Non-pigmented ciliary epithelial cell (primary cell): ENCODE results near the gene PPP1R13L.
A peak's percentile ranks its signal among the peaks of the same experiment; 100 is the strongest.

Source experiments
- DNase-seq: peaks from one replicate; pipeline ENCODE4 v3.0.0-alpha.2; 2010; ENCODE audit warnings: low read depth

The PPP1R13L gene, protein sequence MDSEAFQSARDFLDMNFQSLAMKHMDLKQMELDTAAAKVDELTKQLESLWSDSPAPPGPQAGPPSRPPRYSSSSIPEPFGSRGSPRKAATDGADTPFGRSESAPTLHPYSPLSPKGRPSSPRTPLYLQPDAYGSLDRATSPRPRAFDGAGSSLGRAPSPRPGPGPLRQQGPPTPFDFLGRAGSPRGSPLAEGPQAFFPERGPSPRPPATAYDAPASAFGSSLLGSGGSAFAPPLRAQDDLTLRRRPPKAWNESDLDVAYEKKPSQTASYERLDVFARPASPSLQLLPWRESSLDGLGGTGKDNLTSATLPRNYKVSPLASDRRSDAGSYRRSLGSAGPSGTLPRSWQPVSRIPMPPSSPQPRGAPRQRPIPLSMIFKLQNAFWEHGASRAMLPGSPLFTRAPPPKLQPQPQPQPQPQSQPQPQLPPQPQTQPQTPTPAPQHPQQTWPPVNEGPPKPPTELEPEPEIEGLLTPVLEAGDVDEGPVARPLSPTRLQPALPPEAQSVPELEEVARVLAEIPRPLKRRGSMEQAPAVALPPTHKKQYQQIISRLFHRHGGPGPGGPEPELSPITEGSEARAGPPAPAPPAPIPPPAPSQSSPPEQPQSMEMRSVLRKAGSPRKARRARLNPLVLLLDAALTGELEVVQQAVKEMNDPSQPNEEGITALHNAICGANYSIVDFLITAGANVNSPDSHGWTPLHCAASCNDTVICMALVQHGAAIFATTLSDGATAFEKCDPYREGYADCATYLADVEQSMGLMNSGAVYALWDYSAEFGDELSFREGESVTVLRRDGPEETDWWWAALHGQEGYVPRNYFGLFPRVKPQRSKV

DNA sequence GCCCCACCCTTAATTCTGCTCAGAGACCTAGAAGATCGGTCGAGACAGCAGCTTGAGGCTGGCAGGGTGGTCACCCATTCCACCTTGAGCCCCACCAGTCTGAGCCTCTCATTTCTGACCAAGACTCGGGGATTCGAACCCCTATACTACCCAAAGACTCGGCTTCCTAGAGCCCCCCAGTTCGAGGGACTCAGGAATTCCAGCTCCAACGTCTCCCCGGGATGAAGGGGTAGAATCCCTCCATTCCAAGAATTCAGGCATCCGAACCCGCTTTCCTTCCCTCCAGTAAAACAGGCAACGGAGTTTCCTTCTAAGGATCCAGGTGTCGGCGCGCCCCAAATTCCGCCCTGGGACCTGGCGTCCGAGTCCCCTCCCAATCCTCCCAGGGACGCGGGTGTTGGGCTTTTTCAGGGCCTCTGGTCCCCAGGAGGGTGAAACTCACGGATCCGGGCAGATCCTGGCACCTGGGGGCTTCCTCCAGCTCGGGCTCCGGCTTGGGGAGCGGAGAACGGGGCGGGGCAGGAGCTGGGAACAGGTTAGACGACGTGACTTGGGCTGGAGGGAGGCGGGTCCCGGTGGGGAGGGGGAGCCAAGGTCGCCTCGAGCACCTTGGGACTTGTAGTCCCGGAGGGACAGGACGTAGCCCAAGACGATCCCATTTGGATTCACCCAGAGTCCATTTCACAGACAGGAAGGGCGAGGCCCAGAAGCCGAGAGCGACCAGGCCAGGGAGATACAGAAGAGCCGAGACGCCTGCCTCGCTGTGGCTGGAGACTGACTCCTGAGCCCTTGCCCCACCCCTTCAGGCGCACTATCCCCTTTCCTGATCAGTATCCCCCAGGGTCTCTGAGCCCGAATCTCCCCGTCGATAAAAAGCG, at the start of gene PPP1R13L:
Gene PPP1R13L (minus strand): TSS at position 513 of the 878 bp plus-strand sequence. CDS start 6,751 bp downstream, outside the sequence.
- peak; percentile 48 for DNase-seq

DNA sequence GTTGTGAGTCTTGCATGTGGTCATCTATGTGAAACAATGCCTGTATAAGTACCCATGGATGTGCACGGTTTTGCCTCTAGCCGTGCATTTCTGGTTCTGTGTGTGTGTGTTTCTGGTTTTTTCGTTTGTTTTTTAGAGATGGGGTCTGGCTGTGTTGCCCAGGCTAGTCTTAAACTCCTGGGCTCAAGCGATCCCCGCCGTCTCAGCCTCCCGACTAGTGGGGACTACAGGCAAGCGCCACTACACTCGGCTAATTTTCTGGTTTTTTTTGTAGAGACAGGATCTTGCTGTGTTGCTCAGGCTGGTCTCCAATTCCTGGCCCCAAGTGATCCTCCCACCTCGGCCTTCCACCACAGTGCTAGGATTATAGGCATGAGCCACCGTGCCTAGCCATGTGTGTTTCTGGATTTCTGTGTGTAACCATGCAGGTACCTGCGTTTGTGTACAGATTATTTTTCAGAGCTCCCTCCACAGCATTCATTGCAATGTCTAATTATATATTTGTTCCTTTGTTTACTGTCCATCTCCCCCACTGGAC, 47.0 kb upstream of the PPP1R13L start:
- no peak for DNase-seq

DNA sequence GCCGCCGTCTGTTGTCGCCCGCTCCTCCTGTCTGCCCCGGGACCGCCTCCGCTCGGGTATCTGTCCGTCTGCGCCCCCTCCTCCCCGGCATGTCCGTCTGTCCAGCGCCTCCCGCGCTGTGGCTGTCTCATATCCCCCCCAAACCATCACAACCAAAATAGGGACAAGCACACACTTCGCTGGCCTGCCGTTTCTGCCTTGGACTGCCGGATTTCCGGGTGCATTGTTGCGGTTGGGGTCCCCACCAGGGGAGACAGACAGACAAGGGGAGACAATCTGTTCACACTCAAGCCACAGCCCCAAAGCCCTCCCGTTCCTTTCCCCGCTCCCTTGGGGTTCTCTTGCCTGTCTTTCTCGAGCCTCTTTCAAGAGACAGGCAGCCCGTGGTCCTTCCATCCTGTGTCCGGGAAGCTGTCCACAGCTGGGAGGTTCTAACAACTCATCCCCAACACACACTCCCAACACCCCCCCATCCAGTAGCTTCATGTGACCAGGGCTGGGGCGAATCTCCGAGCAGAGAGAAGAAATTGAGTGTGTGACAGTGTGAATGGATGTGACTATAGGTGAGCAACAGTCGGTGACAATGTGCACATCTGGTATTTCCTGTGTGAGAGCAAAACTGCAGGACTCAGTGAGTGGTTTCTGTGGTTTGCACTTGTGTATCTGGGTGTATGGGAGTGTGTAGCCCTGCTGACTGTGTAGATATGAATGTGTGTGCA, 46.4 kb upstream of the PPP1R13L start:
- no peak for DNase-seq

DNA sequence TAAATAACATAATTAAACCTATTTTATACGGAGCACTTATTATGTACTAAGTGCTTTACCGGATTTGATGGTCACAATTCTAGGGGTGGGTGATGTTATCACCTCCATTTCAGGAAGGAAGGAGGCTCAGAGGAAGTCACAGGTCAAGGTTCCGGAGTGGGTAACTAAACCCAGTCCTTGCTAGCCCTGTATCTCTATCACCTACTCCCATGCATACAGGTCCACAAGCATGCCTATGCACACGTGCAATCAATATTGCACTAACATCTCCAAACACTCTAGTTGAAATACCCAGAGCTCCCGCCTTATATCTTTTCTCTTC, 45.1 kb upstream of the PPP1R13L start:
- DNase-seq = no peak

DNA sequence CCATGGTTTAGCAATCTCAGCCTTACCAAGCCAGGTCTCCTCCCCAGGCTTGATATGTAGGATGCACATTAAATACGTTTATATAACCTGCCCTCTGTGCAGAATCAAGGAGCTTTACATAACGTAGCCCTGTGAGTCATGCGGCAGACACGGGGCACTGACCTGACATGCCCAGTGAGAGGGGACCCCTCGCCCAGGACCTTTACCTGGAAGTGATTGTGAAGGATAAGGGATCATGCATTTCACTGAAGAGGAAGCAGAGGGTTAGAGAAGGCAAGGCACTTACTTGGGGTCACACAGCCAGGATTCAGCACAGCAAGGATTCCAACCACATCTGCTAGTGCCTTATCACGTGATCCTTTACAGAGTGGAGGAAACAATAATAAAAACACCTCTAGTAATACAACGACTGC, 44.0 kb upstream of the PPP1R13L start:
- no peak for DNase-seq

DNA sequence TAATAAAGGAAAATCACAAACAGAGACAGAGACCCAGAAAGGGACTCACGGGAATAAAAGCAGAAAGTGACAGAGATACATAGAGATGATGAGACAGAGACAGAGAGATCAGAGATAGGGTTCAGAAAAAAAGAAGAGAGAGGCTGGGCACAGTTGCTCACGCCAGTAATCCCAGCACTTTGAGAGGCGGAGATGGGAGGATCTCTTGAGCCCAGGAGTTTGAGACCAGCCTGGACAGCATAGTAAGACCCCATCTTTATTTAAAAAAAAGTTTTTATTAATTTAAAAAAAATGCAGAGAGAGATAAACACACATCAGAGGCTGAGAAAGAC, 43.5 kb upstream of the PPP1R13L start:
- no peak for DNase-seq

DNA sequence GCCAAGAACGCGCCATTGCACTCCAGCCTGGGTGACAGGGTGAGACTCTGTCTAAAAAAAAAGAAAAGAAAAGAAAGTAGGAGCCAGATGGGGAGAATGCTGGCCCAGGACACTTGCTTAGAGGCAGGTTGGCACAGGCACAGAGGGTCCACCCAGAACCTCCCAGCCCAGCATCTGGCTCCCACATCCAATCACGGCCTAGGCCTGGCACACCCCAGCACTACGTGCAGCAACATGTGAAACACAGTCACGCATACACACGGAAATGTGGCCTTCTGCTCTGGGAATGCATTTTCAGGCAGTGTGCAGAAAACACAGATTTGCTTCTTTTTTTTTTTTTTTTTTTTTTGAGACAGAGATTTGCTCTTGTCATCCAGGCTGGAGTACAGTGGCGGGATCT, 42.1 kb upstream of the PPP1R13L start:
- DNase-seq = no peak

DNA sequence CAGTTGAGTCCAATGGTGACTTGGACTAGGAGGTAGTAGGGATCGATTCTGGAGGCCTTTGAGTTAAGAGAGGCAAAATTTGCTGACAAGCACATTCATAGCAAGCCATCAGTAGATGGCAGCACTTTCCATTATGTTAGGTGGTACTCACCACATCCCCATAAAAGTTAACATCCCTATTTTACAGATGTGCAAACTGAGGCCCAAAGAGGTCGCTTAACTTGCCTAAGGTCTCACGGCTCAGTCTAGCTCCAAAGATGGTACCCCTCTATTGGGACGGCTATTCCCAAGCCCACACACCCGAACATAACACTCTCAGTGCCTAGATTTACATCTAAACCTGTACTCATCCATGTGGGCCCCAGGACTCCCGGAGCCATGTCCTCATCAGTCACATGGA, 41.4 kb upstream of the PPP1R13L start:
- DNase-seq = no peak

DNA sequence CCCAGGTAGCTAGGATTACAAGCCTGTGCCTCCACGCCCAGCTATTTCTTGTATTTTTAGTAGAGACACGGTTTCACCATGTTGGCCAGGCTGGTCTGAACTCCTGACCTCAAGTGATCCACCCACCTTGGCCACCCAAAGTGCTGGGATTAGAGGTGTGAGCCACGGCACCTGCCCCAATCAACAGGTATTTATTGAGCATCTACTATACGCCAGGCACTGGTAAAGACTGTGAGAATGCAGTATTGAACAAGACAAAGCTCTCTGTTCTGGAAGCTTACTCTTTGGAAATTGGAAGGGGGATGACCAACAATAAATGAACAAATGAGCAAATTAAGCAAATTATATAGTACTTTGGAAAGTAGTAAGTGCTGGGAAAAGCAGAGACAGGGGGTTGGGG, 40.3 kb upstream of the PPP1R13L start:
- DNase-seq = no peak

DNA sequence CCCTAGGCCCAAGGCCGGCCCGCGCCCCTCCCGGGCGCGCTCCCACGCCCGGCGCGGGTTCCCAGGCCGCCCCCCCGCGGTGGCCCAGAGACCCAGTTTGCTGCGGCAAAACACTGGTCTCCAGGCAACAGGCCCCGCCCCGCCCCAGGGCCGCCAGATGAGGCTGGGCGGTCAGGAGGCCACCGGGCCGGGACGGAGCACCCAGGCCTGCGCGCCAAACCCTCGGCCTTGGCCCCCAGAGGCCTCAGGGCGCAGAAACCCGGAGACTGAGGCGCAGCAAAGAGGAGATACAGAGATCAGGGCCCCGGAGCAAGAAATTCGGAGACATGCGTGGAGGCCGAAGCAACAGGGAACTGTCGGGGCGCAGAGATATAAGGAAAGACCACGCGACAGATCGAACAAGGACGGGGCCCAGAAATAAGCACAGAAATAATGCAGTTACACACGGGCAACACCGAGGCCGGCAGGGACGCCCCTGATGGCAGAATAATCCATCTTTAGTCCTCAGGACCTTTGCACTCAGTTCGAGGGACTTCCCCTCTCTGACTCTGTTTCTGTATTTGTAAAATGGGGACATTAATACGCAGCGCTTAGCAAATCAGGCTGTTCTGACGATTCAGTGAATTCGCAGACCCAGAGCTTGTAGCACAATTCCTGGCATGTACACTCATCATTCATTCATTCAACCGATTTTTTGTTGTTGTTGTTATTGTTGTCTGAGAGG, 39.6 kb upstream of the PPP1R13L start:
- no peak for DNase-seq

DNA sequence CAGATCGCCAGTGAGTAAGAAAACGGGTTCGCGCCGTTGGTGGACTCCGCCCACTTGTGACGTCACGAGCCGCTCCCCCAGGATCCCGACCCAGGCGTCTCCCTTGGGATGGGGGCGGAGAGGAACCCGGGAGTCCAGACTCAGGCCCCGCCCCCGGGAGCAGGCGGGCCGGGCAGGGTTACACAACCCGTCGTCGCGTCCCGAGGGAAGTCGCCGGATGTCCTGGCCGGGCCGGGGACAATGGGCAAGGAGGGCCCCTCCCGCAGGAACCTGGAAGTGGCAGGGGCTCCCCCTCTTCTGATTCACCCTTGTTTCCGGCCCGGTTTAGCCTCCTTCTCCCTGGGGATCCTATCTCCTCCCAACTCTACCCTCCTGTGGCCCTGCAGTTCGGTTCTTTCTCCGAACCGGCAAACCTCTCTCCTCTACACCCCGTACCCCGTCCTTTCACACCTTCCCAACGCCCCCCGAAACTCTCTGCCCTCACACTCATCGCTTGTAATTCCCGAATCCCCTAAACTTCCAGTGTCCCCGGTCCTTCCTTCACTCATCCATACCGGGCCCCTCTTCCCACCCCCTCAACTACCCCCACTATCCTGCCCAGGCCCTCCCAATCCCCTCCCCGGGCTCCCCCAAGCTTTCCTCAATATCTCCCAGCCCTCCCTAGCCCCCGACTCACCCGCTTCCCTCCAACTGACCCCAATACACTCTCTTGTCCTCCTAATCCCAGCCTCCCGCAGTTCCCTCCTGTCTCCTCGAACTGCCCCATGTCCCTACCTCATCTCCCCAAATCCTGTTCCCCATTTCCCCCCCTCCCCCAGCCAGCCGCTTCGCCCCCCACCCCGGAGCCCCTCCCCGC, 38.8 kb upstream of the PPP1R13L start:
- no peak for DNase-seq

DNA sequence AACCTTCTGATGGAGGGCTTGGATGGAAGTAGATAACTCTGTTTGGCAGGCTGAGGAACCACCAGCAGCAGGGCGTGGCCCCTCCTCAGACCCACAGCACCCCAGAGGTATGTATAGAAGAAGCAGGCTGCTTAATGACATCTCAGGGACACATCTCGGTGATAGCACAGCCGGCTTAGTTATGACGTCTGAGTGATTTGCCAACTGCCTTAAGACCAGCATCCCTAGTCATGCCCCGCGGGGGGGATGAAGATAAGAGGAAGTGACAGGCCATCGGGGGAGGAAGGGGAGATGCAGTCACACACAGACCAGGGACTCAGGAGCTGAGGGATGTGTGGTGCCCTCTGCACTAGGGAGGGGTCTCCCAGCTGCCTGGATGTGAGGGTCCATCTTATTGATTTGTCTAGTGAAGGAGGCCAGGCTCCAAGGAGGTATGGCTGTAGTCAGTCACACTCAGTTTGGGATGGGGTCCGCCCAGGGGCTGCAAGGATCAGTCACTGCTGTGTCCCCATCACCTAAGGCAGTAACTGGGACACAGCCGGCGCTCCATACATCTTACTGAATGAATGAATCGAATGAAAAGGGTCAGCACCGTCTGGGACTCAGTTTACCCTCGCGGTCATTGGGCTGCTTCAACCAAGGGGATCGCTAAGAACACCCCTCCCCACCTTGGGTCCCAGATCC, 38.1 kb upstream of the PPP1R13L start:
- DNase-seq = no peak

DNA sequence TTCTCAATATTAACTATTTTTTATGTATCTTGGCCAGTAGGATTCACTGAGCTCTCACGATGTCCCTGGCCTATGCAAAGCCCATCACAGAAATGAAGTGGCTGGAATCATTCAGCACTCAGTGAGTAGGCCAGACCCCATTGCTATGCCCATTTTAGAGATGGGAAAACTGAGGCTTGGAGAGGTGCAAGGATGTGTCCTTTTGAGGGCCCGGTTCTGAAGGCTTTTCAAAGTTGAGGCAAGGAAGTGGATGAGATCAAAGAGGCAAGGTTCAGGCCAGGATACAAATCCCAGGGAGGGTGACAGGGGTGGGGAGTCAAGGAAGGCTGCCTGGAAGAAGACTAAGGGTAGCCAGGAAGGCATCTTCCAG, 37.5 kb upstream of the PPP1R13L start:
- DNase-seq = no peak

DNA sequence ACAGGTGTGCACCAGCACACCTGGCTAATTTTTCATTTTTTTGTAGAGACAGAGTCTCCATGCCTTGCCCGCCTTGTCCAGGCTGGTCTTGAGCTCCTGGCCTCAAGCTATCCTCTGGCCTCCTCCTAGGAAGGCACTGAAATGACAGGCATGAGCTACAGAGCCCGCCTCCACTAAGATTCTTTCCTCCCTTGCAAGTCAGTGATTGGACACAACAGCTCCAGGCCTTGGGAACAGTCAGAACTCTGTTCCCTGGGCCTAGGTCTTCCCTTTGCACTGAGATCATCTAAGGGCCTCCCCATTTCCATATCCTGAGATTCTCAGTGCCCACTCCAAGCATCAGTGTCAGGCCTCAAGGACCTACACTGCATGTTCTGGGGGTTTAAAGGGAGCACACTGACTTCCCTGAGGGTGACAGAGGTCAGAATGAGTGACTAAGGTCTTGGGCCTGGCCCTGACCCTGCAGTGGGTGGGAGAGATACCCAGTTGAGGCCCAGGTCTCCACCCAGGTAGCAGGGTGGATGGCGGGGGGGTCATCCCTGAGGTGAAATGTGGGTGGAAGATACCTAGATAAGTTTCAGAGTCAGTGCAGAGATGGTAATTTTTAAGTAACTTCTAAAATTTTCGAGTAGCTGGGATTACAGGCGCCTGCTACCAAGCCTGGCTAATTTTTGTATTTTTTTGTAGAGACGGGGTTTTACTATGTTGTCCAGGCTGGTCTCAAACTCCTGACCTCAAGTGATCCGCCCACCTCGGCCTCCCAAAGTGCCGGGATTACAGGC, 36.2 kb upstream of the PPP1R13L start:
- DNase-seq = no peak

DNA sequence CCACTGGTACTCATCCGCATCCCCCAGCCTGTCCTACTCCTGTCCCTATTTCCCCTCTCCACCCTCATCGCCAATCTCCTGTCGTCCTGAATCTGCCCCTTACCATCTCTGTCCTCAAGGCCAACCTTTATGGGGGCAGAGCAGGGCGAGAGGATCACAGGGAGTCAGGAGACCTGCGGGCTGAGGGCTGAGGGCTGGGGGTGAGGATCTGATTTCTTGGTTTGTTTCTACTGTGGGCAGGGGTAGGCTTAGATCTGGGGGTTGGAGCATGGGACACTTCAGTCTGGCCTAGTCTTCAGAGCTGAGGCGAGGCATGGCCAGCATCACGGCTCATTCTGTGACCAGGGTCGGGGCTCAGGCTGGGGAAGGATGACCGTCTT, 35.4 kb upstream of the PPP1R13L start:
- no peak for DNase-seq

DNA sequence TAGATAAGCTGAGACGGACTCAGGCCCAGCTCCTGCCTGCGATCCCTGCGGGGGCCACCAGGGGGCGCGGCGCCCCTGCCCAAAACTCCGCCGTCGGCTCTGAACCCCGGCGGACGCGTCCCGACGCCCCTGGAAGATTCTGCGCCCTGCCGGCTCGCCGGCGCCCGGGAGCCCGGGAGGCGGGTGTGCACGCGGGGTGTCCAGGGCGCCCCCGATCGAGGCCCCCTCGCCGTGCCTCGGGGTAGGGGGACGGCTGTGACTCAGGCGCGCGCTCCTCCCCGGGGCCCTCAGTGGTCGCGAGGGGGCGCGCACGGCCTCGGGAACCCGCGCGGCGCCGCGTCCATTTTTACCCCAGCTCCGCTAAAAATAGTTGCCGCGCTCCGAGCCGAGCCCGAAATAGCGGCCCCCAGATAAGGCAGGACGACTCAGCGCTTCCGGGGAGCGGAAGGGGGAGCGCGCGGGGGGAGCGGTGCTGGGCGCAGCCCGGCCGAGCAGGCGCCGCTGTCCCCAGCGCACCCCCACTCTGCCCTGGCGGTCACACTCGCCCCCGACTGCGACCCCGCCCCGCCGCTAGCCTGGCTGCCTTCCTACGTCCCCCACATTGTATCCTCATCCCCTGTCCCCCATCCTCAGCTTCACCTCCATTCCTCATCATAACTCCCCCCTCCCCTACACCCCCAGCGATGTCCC, 34.8 kb upstream of the PPP1R13L start:
- DNase-seq = no peak

DNA sequence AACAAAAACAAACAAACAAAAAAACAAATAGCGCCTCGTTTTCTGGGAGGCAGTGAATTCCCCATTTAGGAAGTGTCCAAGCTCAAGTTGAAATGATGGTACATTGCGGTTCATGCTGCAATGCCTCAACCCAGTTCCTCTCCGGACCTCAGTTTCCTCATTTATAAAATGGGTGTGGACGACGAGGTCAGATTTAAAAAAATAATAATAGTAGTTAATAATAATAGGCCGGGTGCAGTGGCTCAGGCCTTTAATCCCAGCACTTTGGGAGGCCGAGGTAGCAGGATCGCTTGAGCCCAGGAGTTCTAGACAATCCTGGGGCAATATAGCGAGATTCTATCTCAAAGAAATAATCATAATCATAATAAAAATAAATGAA, 34.3 kb upstream of the PPP1R13L start:
- DNase-seq = no peak

DNA sequence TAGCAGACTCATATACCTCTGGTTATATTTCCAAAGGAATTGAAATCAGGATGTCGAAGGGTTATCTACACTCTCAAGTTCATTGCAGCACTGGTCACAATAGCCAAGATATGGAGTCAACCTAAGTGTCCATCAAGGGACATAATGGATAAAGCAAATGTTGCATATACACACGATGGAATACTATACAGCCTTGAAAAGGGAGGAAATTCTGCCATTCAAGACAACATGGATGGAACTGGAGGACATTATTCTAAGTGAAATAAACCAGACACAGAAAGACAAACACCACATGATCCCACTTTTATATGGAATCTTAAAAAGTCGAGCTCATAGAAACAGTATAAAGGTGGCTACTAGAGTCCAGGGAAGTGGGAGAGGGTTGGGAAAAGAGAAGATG, 32.5 kb upstream of the PPP1R13L start:
- DNase-seq = no peak
